Middle frontal gyrus (tissue), 1 donor: ENCODE measurements around the gene TSC2.
A peak's percentile ranks its signal among the peaks of the same experiment; 100 is the strongest.

Experiments
- DNase-seq: peaks from one replicate; pipeline ENCODE4 v3.0.0-alpha.2; 2015; ENCODE audit warnings: low spot score; ENCODE audit errors: extremely low spot score

TSC2 gene

DNA sequence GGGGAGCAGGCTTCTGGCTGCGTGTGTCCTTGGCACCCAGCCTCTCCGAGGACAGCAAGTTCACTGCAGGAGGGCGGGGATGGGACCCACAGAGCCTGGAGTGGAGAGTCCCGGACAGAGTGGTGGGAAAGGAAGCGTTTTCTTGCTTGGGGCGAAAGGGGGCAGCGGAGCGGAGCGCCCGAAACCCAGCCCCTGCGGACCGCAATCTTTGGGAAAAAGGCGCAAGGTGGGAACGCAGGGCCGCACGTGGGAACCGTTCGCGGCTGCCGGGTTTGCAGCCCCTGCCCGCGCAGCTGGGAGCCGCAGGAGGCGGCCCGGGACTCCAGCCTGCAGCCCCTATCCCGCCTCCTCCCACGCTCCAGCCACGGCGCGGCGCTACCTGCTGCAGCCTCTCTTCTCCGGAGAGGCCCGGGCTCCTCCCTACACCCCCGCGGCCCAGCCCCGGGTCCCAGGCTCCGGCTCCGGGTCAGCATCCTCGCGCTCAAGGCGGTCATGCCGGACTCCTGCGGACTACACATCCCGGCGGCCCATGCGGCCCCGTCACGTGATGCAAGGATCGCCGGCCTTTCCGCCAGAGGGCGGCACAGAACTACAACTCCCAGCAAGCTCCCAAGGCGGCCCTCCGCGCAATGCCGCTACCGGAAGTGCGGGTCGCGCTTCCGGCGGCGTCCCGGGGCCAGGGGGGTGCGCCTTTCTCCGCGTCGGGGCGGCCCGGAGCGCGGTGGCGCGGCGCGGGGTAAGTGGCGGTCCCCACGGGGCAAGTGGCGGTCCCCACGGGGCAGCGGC, at the start of gene TSC2, which contains the start of gene NTHL1:
TSC2 (plus strand) TSS at position 656 of the 786 bp plus-strand sequence. CDS start 631 bp downstream, outside the sequence.
NTHL1 (minus strand) TSS at position 505 of the 786 bp plus-strand sequence; CDS start at position 494, 11 bp downstream.
- peak; percentile 94 for DNase-seq

DNA sequence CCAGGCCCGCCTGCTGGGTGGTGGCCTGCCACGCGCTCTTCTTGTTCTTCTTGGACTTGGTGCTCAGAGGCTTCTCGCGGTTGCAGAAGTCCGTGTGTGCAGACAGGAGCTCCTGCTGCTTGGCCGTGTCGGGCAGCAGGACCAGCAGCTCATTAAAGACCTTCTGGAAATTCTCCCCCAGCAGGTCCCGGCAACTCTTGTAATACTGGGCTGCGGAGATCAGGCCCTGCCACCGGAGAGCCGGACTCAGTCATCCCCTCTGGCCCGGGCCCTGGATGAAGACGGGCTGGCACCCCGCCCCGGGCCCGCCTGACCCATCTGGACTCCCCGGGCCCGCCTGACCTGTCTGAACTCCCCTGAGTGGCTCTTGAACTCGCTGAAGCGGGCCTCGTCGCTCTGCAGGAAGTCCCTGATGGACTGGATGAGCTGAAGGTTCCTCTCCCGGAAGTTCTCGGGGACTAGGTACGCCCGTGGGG, 49.4 kb upstream of the TSC2 start:
- DNase-seq = no peak

DNA sequence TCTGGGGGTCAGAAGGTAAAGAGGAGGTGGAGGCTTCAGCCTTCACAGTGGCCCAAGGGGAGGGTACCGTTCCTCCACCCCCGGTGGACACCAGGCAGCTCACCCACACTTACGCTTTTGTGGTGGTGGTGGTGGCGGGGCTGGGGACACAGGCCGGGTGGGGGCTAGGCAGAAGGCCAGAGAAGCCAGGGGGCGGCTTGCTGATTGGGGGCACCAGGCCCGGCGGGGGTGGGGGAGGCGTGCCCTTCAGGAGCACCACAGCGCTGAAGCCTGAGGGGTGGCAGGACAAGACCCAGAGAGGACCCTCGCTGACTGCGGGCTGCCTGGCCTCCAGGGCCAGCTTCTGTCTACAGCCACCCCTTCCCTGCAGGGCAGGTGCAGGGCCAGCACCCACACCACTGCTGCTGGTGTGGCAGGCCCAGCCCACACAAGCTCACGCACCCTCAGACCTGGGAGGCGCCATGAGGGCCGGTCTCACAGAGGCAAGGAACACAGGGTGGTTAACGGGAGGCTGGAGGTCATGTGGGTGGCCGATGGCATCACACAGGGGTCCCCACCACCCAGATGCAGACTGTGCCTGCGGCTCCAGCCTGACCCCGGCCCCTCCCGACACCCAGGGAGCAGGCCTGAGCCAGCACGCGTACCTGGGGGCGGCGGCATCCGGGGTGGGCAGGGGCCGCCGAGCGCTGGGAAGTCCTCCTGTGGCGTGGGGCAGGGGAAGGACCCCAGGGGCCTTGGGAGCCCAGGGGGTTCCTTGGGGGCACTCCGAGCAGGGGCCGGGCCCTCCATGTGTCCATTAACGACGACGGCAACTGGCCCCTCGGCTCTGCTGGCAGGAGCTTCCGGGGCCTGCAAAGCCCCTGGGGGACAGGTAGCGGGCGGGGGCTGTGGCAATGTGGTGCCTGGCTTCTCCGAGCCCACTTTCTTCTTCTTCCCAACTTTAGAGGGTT, 48.7 kb upstream of the TSC2 start:
- DNase-seq = no peak

DNA sequence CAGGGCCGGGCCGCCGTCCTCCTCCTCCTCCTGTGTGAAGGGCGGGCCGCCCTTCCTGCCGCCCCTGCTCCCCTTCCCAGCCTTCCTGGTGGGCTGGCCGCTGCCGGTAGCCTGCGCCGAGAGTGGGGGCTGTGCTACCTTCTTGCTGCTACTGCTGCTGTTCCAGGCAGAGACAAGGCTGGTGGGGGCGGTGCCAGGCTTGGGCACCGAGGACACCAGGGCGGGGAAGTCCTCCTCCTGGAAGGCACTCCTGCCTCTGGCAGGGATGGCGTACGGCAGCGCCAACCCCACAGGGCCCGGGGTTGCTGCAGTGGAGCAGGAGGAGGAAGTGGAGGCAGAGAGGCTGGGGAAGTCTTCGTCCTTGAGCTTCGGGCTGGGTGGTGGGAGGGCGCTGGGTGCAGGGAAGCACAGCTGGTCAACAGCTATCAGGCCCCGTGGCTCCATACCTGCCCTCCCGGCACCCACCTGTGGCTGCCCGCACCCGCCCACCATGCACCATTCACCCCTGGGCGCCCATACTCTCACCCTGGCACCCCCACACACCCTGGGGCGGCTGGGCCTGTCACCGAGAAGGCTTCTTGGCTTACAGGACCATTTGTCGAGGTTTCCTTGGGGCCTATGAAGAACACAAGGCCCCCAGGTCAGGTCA, 47.8 kb upstream of the TSC2 start:
- DNase-seq = no peak

DNA sequence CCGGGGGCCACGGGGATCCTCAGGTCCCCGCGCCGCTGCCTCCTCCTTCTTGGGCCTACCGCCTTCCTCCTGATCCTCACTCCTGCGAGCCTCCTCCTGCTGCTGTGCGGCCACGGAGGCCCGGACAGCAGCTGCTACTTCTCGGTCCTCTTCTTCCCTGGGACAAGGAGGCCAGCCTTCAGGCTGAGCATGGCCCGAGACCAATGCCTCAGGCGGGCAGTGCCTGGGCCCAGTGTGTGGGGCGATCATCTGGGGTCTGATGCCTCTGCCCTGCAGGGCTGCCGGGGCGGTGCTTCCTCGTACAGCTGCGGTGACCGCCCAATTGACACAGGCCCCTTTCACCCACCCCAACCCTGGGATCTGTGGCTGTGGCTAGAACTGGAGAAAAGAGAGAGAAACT, 46.8 kb upstream of the TSC2 start:
- no peak for DNase-seq

DNA sequence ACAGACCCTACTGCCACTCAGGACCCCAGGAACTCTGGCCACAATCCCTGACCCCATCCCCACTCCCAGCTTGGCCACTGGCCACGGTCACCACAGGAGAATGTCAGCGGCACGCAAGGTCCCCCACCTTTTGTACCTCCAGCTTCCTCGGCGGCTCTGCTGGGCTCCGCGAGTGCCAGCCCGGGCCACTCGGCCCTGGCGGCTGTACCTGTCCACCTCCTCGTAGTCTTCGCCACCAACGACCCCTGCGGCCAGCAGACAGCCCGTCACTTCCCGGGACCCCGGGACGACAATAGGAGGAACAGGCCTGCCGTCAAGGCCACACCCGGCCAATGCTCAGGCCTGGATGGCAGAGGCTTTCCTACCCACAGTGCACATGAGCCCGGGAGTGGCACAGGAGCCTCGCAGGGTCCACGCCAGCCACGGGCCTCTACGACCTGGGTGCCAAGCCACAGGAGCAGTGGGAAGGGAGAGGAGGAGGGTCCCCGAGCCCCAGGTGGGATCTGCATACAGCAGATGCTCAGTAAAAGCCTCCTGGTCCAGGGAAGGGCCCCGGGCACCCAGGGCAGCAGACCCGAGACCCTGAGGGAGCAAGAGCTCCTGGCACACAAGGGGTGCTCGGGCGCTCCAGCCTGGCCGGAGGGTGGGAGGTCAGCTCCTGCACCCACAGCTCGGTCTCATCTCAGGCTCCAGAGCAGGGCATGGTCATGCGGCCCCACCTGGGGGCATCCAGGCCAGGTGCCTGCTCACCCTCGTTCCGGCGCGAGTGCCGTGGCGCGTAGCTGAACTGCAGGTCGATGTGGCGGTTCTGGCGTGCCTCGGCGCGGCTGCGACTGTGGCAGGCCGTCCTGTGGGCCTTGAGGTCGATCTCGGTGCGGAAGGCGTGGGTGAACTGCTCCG, 46.1 kb upstream of the TSC2 start:
- DNase-seq = no peak

DNA sequence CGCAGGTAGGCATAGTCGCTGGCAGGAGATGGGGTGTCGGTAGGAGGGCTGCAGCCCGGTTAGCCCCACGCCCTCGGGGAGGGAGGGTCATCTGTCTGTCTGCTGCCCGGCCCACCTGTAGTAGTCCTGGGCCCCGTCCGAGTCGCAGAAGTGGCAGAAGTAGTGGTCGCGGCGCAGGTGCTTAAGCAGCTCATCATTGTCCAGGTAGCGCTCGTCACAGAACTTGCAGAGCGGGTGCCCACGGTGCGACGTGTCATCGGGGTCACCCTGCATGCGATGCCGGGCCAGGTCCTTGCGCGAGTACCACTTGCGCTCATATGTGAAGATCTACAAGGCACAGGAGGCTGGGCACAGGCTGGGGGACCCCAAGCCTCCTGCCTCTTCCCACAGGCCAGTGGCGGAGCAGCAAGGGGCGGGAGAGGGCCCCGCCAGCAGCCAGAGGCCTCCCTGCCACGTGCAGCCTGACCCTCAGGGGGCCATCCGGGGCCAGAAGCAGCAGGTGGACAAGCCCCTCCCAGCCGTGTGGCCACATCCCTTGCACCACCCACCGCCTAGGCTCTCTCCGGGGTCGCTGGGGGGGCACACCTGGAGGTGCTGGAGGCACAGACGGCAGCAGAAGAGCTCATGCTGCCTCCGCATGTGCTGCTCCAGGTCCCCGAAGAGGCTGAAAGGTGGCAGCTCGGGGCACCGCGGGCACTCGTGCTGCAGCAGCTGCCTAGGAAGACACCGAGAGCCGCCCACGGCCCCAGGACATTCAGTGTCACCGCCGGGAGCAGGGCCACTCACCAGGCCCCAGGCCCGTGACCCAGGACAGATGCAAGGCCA, 45.2 kb upstream of the TSC2 start:
- no peak for DNase-seq

DNA sequence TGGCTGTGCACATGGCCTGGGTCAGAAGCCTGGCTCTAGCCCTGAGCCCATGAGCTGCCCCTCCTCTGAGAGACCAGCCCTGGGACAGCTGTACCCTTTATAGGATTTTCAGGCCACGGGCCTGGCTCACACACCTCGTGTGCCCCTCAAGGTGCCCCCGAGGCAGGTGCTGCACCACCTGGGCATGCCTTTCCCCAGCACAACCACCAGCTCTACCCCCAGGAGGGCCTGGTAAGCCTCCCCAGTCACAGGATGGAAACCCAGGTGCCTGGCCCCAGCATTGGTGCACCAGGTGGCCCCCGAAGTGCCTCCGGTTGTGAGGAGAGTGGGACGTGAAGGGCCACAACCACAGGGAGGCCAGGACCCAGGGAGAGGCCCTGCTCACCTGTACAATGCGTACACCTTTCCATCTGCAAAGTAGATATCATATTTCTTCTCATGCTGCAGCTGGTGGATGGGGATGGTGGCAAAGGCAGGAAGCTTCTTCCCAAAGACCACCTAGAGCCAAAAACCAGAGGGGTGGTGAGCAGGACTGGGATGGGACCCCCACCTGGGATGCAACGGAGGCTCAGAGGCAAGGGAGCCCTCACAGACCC, 44.5 kb upstream of the TSC2 start:
- no peak for DNase-seq

DNA sequence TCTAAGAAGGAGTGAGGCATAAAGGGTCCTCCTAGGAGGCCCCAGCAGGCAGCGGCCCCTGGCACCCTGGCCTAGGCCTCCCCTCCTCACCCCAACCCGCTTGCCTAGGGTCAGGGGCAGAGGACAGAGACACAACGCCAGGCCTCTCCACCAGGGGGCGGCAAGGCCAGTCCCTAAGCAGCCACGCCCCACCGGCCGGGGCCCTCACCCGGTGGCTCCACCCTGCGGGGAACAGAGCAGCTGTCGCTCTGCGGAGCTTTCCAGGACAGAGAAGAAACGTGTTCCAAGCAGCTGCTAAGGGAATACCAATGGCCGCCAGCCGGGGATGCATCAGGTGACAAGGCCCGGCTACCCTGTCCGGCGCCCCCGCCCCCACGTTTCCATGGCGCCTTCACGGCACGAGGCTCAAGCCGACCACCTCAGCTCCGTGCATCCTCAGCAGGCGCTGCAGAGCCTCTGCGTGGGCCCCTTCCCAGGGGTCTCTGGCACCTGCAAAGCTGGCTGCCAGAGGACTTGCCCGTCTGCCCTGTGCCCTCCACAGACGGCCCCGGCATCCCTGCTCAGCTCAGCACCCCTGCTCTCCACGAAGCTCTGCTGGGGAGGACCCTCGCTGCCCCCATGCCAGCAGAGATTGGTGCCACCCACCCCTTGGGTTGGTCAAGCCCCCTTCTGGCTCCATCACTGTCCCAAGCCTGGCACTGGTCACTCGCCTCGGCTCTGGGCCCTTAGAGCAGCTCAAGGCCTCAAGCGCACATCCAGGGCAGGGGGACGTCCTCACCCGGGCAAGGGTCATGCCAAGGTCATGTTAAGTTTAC, 43.8 kb upstream of the TSC2 start:
- no peak for DNase-seq

DNA sequence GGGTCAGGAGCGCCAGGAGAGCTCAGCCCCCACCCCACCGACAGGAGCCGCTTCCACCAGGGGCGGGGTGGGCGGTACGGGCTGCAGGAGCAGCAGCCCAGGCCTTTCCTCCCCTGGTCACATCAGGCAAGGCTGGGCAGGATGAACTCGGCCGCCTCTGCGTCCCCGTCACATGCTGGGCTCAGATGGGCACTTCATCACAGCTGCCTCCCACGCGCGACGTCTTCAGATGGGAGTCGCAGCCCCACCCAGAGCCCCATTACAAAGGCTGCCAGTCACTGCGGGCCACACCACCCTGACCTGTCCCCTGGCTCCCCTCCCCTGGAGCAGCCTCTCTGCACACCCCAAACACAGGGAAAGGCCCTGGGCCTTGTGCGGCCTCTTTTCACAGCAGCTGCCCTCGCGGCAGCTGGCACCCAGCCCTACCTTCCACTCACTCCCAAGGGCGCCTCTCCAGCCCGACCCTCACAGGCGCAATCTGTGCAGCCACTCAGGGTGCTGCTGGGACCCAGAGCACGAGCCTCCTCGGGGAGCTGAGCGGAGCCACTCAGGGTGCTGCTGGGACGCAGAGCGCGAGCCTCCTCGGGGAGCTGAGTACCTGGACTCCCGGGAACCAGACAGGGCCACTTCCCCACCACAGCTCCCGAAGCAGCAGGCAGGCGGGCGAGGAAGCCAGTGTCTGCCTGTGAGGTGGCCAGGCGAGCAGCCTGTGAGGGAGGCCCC, 42.8 kb upstream of the TSC2 start:
- no peak for DNase-seq

DNA sequence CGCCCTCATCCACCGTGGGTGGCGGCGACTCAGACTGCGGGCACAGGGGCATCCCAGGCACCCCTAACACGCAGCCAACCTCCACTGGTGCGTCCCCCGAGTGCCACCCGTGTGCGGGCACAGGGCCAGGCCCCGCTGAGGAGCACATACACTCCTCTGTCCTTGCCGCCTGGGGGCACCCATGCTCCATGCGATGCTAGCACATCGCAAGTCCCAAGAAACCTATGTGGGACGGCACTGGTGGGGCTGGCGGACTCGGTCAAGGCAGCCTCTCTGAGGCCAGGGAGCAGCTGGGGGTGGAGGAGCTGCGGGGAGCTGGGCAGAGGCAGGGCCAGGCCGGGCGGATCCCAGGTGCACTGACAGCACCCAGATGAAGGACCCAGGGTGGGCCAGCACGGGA, 42.1 kb upstream of the TSC2 start:
- no peak for DNase-seq

DNA sequence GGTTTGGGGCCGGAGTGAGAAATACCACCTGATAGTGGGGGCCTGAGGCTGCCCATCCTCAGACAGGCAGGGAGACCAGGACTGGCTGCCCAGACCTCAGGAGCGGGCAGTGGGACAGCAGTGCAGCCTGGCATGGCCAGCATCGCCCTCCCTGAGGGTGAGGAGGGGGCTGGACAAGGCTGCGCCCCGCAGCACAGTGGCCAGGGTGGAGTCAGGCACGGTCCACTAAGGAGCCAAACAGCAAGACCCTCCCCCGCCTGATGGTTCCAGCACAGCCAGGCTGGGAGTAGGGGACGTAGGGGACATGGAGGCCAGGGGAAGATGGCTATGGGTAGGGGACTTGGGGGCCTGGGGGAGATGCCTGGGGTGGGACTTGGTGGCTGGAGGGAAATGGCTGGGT, 41.5 kb upstream of the TSC2 start:
- DNase-seq = no peak

DNA sequence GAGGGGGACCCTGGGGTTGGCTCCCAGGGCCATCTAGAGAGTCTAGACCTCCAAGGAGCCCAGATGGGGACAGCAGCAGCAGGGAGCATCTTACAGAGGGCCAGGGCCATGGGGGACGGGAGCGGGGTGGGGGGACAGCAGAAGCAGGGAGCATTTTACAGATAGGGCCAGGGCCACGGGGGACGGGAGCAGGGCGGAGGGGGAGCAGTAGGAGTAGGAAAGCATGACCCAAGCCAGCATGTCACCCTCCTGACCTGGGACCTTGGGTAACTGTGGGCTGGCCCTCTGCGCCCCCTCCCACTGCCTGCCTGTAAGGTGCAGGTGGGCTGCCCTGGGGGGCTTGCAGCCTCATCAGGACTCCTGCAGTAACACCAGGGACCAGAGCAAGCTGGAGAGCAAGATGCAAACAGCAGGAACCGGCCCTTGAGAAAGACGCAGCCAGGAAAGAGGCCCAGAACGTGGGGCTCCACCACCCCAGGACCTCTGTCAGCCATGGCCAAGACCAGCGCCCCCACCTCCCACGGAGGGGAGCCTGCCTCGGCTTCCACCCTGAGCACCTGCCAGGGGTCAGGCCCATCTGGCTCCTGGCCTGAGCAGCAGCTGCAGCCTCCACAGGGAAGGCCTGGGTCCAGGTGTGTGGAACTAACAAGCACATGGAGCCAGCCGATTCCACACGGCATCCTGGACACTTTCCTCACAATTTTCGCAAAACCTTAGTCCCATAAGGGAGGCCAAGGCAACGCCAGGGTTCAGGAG, 40.5 kb upstream of the TSC2 start:
- DNase-seq = no peak

DNA sequence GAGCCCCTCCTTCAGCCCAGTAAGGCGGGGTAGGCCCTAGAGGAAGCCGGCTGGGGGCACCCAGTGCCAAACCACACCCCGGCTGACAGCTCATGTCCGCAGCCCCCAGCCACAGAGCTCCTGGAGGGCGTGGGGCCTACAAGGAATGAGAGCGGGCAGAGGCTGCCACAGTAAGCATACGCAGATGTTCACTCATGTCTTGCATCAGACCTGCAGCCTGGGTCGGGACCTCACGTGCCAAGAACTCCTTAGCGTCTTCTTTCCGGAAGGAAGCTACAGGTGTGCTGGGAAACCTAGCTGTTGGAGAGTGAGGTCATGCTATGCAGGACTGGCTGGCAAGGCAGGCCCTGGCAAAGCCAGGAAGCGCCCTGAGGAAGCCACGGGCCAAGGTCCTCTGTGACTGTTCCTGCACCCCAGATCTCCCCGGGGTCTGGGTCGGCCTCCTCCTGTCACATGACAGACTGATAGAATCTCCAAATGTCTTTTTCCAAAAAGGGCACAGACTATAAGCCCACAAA, 39.7 kb upstream of the TSC2 start:
- DNase-seq = no peak

DNA sequence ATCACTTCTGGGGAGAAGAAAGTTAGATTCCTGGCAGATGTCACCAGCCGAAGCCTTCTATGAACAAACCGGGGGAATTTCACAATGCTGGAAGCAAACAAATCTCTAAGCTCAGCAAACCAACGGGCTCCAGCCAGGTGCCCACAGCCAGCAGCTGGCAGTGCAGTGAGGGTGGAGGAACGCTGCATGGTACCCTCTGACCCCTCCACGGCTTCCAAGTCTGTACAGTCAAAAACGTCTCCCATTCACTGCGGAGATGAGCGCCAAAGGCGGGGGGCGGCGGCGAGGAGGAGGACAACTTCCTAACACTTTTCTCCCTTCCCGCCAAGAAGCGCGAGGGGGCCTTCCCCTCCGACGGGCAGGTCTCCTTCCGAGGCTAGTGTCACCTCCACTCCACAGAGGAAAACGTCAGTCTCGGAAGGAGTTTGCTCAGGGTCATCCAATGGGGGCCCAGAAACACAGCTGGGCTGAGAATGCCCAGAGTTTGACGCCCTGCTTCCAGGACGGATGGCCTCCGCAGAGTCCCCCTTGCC, 39.1 kb upstream of the TSC2 start:
- DNase-seq = no peak

DNA sequence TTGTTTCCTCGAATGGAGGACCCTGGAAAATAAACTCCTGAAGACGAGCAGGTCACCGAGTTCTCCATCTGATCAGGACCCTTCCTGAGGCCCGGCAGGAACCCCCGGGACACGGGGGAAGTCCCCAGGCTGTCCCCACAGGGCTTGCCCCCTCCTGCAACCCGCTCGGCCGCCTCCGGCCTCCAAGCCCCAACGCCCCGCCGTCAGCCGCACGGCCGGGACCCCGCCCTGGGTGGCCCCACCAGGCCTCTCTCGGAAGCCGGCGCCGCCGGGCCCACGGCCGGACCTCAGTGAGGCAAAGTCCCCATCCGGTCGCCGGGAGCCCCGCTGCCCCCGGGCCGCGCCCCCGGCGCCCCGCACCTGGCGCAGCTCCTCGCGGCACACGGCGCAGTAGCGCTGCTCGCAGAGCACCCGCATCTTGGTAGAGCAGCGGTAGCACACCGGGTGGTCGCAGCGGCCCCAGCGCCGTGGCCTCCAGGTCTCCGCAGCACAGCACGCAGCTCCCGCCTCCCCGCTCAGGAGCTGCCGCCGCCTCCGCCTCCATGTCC, 38.5 kb upstream of the TSC2 start:
- no peak for DNase-seq
